Ureter (tissue), 1 donor: ENCODE data around the gene METRN. TPM values are rescaled to one million over a fixed set of nuclear protein-coding genes. Genes with fewer than 3 reads are reported as not detected.

ENCODE experiments used
- DNase-seq: peaks from one replicate; pipeline ENCODE4 v3.0.0-alpha.2; 2020; ENCODE audit warnings: low spot score
- total RNA-seq: library from RNA; stranded (reverse); gene quantifications from one replicate; pipeline ENCODE4 v1.2.4, GENCODE V29; 2023
- donor health status: DM: yes; HTN: yes; CAD: no.

The METRN gene
- total RNA-seq, 1 donor from 2014 or later = 20.8 TPM

DNA sequence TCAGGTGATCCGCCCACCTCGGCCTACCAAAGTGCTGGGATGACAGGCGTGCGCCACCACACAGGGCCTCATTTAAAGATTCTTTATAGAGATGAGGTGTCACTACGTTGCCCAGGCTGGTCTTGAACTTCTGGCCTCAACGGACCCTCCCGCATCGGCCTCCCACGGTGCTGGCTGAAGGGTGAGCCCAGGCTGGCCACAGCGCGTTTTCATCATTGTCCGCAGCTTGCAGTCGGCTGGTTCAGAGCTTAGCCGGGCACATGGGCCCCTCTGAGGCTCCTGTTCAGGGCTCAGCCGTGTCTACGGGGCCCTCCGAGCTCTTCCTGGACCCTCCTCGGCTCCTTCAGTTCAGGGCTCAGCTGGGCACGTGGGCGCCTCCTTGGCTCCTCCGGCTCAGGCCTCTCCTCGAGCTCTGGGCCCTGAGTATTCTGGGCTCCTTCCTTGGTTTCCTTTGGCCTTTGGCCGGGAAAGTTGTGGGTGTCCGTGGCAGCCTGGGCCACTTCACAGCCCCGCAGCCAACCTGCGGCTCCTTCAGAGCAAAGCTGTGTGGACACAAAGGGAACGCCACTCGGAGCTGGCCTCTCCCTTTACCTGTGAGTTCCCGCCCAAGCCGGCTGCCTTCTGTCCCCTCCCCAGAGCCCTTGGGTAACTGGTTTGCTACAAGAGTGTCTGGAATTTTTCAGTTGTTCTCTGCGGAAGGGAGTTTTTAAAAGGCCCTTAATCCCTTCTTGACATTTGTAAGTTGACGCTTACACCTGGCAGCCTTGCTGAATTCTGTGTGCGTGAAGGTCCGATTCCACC lies 44.4 kb downstream of the METRN start:
- DNase-seq = no peak

- DNase-seq = no peak
These were observed 45.1 kb downstream of the METRN start for GRCh38 chr16:760065-760464.

DNA sequence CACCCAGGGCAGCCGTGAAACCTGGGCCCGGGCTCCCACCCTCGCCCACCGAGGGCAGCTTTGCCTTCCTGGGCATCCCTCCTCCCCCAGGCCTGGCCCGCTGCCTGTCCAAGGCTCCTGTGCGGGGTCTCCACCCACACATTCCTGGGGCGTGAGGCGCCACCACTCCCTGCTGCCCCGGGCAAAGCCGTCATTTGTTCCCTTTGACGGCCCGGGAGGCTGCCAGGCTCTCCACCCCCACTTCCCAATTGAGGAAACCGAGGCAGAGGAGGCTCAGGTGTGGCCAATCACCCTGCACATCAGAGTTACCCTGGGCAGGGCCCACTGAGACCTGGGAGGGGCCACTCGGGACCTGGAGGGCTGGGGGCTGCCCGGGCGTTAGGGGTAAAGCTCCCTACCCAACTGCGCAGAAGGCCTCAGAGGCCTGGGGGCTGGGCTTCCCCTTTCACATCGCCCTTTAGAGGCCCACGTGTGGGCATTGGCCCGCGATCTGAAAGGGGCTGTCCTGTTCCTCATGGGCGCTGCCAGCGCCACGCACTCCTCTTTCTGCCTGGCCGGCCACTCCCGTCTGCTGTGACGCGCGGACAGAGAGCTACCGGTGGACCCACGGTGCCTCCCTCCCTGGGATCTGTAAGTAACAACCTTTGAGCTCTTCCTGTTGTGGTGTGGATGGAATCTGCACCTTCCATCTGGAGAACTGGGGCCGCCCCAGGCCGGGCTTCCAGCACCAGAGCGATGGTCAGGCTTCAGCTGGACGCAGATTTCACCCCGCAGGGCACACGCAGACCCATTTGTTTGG lies 45.8 kb downstream of the METRN start, which contains the start of gene MSLN:
TSS of gene MSLN (plus strand) at position 190 of the 799 bp plus-strand sequence. CDS start 1,947 bp downstream, outside the sequence.
- no peak for DNase-seq

DNA sequence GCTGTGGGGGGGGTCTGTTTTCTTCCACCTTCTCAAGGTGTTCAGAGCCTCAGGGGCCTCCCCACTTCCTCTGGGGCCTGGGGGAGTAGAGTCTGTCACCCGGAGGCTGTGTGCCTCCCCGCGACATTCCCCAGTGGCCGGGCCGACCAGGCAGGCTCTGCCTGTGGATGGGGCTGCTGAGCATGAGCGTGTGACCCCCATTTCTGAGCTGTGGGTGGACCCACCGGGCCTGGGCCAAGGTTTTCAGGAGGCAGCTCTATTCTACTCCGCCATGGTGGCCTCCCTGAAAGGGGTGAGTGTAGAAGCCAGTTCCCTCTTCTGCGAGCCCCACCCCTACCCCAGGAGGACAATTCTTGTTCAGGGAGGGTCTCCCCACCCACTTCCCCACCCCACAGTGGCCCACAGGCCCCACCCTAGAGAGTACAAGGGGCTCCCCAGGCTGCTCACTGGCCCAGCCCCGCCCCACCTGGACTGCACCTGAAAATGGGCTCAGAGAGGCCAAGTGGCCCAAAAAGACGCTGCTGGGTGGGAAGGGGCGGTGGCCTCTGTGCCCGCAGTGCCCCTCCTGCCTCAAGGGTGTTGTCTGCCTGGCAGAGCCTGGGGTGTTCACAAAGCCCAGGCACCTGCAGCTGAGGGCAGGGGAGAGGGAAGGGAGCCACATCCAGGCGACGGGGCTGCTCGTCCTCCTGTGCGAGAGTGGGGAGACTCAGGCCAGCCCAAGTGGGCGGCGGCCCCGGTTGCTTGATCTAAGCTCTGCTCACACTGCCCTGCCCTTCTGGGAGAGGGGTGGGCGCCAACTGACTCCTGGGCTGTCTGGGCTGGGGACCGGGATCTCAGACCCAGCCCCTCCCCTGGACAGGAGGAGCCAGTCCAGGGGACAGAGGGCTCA lies 47.0 kb downstream of the METRN start:
- DNase-seq = no peak

- DNase-seq = no peak
These were observed 47.8 kb downstream of the METRN start for GRCh38 chr16:762595-763268.

- DNase-seq = no peak
These were observed 48.7 kb downstream of the METRN start for GRCh38 chr16:763369-764183.

- DNase-seq = no peak
These were observed 49.3 kb downstream of the METRN start for GRCh38 chr16:764184-764750.

- no peak for DNase-seq
These were observed 50.0 kb downstream of the METRN start for GRCh38 chr16:764848-765487.

DNA sequence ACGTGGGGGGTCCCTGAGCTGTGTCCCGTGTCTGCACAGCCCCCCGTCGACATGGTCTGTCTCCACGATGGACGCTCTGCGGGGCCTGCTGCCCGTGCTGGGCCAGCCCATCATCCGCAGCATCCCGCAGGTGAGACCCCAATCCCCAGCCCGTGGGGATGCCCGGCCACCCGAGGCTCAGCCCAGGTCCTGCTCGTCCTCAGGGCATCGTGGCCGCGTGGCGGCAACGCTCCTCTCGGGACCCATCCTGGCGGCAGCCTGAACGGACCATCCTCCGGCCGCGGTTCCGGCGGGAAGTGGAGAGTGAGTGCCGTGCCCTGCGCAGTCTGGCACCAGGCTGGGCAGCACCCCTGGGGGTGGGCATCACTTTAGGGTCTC lies 50.6 kb downstream of the METRN start:
- no peak for DNase-seq

DNA sequence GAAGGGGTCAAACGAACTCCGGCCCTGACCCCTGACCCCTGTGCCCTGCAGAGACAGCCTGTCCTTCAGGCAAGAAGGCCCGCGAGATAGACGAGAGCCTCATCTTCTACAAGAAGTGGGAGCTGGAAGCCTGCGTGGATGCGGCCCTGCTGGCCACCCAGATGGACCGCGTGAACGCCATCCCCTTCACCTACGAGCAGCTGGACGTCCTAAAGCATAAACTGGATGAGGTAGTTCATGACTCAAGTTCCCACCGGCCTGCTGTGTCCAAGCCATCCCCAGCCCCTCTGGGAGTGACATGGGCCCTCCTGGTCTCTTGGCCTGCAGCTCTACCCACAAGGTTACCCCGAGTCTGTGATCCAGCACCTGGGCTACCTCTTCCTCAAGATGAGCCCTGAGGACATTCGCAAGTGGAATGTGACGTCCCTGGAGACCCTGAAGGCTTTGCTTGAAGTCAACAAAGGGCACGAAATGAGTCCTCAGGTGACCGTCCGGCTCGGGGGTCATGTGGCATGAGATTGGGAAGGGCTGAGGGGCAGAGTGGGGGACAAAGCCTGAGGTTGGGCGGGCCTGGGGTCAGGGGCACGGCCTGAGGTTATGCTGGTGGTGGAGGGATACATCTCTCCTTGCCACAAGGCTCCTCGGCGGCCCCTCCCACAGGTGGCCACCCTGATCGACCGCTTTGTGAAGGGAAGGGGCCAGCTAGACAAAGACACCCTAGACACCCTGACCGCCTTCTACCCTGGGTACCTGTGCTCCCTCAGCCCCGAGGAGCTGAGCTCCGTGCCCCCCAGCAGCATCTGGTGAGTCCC lies 51.3 kb downstream of the METRN start:
- no peak for DNase-seq

DNA sequence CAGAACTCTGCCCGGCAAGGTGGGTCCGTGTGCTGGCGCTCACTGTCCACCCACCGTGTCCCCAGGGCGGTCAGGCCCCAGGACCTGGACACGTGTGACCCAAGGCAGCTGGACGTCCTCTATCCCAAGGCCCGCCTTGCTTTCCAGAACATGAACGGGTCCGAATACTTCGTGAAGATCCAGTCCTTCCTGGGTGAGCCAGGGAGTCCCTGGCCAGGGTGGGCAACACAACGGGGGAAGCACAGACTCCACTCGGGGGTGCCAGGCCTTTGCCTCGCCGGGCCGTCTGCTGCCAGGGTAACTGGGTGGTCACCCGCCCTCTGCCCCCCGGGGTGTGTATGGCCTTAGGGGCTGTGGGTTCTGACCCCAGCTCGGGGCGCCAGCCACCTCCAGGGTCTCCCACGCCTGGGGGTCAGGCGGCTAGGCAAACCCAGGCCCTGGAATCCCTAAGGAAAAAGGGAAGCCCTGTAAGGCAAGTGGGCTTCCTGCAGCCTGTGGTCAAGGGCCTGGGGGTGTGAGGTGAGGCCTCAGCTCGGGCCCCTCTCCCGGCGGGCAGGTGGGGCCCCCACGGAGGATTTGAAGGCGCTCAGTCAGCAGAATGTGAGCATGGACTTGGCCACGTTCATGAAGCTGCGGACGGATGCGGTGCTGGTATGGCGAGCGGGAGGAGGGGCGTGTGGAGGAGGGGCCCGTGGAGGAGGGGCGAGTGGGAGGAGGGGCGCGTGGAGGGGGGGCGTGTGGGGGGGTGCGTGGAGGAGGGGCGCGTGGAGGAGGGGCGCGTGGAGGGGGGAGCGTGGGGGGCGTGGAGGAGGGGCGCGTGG lies 52.1 kb downstream of the METRN start:
- no peak for DNase-seq

- no peak for DNase-seq
These were observed 52.9 kb downstream of the METRN start for GRCh38 chr16:767743-768235.

DNA sequence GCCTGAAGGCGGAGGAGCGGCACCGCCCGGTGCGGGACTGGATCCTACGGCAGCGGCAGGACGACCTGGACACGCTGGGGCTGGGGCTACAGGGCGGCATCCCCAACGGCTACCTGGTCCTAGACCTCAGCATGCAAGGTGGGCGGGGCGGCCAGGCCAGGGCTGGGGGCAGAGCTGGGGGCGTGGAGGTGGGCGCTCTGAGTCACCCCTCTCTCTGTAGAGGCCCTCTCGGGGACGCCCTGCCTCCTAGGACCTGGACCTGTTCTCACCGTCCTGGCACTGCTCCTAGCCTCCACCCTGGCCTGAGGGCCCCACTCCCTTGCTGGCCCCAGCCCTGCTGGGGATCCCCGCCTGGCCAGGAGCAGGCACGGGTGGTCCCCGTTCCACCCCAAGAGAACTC lies 53.5 kb downstream of the METRN start:
- no peak for DNase-seq
